Hindlimb muscle (tissue), 1 donor: ENCODE data around the gene CMBL. TPM values are rescaled to one million over a fixed set of nuclear protein-coding genes. Genes with fewer than 3 reads are reported as not detected.
"Not testable (repeated sequence)": the region's sequence is repeated elsewhere in the genome, so short reads cannot be mapped to it uniquely, and the experiment has no call there.

Experiments used
- DNase-seq: peaks from one replicate; pipeline ENCODE4 v3.0.0-alpha.2; 2013
- polyA plus RNA-seq: library from polyadenylated mRNA; unstranded; fragments of 120-200 nt; gene quantifications from one replicate; pipeline ENCODE4 v1.2.1, GENCODE V29; 2013; ENCODE audit not compliant: insufficient read length

The CMBL gene
- polyA plus RNA-seq, 1 donor = 110 TPM

DNA sequence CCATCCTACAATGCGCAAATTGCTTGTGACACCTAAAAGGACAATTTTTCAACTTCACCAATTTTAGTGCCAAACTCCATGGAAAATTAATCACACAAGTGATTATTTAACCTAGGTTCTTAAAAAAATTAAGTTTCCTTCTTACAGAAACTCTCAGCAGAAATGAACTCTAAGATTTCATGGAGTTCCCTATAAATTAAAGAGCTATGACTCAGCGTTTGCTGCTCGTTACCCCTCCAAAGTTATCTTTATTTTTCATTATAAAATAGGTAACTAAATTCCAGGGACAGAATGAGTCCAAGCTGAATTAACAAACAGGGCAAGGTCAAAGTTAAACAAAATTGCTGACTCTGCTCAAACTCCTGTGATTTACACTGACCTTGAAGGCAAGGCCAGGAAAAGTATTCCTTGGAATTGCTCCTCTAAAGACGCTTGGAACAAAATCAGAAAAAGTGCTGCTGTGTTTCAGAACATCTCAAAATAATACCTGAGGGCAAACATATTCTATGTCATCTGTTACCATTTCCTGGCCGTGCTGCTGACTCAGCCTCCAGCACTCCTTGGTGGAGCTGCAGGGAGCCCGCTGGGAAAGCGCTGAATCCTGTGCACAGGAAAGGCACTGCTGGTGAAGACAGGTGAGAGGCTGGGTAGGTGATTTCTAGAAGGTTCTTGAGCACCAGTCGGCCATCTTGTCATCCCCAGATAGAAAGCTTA is 2.5 kb upstream of the CMBL start:
- DNase-seq = no peak

DNA sequence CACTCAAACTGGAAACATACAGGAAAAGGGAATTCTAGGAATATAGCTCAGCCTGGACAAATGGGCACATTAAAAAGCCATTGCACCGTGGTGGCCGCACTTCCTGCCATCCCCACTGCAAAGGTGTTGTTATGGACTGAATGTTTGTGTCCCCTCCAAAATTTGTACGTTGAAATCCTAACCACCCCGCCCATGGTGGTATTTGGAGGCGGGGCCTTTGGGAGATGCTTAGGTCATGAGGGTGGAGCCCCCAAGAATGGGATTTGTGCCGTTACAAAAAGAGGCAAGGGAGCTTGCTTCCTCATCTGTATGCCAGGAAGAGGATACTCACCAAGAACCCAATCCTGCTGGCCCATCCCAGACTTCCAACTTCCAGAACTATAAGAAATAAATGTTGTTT is 1.1 kb upstream of the CMBL start:
- no peak for DNase-seq

DNA sequence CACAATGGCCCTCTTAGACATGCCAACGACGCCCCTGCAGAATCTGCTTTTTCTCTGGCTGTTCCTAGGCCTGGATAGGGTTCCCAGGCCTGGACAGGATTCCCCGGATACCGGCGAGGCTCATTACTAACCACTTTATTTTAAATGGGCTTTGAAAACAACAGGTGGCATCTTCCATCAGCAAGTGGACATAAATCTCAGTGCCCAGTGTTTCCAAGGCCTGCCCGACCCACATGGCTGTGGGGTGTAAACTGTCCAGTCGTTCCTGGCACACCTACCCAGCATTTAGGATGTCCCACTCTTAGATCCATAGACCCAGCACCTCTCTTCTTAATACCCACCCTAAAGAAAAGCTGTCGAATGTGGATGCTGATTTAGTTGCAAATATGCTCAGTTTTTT is 896 bp downstream of the CMBL start:
- no peak for DNase-seq

DNA sequence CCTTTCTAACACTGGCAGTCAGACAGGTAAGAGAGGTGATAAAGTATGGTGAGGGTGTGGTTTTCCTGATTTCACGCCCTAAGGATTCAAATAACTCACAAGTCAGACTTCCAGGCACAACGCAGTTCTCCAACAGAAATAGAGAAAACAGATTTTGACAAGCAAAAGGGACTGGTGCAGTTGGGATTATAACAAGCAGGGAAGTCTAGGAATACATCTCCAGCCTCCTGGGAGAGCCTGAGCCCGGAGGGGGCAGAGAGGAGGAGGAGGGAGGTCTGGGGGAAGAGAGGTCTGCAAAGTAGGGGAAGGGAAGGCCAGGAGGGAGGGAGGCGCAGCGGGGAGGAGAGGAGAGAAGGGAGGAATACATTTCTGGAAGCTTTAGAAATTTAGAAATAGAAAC is 1.6 kb downstream of the CMBL start:
- DNase-seq = no peak

DNA sequence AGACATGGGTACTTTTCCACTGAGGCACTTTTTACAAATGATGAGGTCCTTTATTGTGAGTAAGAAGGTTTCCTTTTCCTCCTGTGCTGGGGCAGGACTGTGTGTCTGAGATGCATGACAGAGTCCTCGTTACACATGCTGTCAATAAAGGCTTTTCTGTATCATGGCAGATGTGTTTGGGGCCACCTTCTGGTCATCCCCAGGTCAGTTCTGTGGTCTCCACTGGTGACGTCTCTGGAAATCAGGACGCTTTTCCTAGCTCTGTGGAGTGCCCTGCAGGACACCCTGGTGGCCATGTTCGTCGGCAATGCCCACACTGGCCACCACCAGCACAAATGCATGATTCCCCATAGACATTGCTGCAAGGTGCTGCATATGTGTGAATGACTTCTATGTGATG is 2.8 kb downstream of the CMBL start:
- no peak for DNase-seq

DNA sequence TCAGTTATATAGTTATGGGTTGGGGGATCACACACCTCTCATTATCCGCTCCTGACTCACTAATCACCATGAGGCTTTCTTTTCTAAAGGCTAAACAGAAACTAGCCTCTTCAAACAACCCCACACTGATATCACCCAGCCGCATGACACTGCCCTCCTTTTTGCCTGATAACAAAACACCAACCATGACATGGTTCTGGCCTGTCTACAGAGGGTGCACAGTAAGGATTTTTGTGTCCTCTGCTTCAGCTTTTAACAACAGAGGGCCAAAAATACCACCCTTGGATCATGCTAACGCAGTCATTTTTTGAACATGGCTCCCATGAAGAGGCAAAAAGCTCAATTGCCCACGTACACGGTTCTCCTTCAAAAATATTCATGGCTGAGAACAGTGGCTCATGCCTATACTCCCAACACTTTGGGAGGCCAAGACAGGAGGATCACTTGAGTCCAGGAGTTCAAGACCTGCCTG is 4.0 kb downstream of the CMBL start:
- DNase-seq = no peak

DNA sequence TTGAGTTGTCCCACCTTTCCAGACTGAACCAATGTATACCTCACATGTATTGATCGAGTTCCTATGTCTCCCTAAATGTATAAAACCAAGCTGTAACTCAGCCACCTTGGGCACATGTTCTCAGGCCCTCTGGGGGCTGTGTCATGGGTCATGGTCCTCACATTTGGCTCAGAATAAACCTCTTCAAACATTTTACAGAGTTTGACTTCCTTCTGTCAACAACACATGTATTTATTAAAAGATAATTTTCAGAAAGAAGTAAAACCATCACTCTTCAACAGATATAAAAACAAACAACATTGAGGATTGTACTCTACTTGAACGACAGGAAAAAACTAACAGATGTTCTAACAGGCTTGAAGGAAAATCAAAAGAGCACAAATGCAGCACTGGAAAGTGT is 4.5 kb downstream of the CMBL start:
- no peak for DNase-seq

DNA sequence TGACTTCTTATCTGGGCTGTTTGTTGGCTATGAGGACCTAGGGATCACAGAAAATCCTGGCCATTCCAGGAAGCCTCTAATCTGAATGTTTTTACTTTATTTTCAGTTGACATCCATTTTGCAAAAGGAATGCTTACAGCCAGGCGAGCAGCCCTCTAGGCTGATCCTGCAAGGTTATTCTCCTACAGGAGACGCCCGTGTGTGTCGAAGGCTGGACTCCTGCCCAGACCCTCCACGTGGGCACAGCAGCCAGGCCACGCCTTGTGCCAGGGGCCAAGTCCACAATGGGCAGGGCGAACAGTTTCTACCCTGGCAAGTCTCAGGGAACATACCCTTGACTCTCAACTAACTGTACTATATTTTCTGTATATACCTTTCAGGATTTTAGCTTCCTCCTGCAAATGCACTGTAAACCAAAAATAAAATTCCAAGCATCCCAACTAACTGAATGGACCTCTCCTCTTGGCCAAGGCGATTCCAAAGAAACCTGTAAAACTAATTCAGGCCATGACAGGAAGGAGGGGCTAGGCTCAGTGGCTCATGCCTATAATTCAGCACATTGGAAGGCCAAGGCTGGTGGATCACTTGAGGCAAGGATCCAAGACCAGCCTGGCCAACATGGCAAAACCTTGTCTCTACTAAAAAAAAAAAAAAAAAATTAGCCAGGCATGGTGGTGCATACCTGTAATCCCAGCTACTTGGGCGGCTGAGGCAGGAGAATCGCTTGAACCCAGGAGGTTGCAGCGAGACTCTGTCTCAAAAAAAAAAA is 5.7 kb downstream of the CMBL start:
- no peak for DNase-seq

DNA sequence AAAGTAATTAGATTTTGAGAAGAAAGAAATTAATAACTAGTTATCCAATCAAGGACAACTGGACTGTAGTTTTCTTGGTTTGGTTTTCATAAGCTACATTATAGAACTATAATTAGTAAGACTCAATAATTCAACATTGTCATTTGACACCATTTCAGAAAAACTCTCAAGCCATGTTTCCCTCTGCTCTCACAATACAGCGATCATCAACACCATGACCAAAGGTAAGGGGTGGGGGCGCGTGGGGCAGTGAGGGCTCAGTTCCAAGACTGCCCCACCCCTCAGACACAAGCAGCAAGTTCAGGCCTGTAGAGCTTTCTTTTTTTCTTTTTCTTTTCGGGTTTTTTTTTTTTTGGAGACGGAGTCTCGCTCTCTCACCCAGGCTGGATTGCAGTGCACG is 6.4 kb downstream of the CMBL start:
- DNase-seq = no peak

DNA sequence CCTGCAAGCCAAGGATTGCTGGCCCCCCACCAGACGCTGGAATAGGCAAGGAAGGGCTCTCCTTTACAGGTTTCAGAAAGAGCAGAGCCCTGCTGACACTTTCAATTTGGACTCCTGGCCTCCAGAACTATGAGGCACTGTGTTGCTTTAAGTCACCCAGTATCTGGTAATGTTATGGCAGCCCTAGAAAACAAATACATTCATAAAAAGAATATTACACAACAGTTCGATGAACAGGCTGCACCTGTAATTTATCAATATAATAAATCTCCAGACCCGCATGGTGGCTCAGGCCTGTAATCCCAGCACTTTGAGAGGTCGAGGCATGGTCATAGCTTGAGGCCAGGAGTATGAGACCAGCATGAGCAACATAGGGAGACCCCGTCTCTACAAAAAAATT is 7.5 kb downstream of the CMBL start:
- no peak for DNase-seq

DNA sequence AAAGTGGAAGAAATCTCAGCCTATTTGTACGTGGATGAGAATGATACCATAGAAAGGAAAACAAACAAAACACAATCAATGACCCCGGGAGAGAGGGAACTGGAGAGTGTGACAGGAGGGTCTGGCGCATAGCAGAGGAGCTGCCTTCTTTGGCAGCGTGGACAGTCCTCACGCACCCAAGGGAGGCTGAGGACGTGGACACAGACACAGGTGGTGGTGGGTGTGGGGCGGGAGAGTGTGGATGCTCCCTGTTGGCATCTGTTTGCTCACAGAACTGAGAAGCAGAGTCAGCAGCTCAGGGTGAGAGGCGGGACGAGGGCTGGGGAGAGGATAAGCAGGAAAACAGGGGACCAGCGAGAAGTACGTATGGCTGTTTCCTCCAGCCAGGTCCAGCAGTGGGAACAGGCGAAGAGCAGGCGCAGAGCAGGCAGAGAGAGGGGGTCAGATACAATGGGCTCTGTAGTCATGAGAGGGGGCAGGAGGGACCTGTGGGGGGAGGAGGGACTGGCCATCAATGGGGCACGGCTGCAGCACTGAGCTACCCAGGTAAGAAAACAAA is 10.0 kb downstream of the CMBL start:
- DNase-seq = no peak

DNA sequence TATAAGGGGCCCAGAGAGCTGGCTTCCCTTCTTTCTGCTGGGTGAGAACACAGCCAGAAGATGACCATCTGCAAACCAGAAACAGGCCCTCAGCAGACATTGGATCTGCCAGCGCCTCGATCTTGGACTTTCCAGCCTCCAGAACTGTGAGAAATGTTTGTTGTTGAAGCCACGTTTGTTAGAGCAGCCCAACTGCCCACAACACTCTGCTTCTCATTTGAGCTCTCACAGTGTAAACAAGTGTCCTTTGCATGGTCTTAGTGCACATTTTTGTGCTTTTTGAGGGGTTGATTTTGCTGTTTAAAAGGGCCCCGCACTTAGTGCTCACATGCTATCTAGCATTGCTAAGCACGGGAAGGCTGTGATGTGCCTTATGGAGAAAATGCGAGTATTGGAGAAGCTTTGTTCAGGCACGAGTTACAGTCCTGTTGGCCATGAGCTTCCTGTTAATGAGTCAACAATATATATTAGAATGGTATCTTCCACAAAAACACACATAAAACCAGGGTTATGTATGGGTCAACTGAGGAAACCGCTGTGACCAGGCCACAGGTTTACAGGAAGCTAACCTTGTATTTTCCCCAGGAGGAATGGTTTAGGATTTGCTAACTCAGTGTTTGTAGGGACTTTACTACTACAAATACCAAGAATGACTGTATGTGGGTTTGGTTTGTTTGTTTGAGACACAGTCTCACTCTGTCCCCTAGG is 11.9 kb downstream of the CMBL start:
- DNase-seq = no peak

DNA sequence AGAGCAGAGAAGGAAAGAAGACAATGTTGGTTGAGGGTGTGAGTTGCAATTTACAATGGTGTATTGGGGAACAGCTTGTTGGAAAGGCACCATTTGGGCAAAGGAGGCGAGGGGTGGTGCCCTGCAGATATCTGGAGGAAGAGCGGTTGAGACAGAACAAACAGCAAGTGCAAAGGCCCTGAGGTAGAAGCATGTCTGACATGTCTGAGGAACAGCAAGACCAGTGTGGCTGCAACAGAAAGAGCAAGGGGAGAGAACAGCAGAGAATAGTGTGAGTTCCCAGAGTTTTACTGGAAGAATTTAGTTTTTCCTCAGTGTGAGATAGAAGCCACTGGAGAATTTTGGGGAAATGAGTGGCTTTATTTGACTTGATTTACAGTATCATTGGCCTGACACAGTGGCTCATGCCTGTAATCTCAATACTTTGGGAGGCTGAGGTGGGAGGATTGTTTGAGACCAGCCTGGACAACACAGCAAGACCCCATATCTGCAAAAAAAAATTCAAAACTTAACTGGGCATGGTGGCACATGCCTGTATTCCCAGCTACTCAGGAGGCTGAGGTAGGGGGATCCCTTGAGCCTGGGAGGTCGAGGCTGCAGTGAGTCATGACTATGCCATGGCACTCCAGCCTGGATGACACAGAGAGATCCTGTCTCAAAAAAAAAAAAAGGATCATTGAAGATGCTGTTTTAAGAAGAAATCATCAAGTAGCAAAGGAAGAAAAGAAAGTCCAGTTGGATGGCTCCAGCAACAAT is 13.6 kb downstream of the CMBL start:
- DNase-seq = no peak

DNA sequence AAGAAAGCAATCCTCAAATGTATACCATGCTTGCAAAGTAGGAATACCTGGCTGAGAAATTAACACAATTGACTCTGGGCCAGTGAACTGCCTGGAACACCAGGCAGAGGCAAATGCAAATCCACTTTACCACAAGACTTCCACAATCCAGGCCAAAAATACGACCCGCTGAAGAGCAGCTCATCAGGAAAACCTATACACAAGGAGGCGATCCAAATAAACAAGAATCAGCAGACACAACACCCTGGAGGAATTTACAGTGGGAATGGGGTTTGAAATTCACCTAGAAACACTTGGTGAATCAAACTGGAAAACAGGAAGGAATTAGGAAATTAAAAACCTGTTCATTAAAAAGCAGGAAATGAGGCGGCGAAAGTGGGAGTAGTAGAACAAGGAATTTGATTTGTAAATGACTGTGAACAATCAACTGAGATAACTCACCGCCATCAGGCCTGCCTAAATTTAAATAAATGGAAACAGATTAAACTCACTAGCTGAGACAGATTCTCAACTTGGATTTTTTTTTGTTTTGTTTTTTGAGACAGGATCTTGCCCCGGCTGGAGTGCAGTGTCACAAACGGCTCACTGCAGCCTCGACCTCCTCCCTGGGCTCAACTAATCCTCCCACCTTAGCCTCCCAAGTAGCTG is 15.9 kb downstream of the CMBL start:
- DNase-seq = no peak

DNA sequence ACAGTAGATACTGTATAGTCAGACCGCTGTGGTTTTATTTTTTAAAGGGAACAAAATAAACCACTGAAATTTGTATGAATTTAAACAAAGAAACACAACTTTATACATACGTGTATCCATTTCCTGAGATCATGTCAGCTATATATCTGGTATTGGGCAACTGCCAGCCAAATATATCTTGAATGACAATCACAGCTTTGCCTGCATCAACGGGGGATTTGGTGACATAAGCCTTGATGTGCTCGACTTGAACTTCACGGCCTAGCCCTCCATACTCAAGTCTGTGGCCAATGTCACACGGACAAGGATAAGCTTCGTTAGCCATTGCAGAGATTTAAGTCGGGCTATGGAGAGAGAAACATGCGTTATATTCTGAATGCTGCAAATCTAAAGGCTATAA is 17.3 kb downstream of the CMBL start:
- no peak for DNase-seq

DNA sequence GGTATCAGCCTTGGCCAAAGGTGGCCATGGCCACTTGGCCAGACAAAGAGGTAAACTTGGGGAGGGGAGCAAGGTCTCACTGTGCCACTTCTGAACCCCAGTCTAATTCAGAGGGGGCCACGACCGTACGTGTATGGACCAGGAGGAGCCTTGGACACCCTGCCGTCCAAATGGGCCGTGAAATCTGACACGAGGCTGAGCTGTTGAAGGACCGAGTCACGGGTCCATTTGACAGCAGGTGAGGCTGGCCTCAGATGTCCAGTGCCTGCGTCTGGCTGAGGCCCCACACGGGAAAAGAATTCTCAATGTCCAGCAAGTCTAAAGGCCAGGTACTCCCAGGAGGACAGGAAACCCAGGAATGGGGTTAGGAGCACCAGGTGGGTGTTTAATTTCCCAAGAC is 17.7 kb downstream of the CMBL start:
- no peak for DNase-seq

DNA sequence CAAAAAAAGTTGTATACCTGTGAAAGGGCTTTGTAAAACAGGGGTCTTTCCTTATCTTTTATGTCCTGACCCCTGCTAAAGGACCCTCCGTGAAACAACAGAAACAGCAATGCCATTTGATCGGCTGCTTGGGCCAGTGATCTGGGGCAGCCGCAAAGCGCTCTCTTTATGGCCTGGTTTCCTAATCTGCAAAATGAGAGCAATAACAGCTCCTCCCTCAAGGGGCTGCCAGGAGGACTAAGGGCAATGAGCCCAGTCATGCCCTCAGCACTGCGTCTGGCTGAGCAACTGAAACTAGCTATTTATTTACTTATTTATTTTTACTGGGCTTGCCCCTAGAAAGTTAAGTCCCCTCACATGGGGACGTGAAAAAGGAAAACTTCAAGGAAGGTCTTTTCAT is 18.3 kb downstream of the CMBL start:
- DNase-seq = no peak

DNA sequence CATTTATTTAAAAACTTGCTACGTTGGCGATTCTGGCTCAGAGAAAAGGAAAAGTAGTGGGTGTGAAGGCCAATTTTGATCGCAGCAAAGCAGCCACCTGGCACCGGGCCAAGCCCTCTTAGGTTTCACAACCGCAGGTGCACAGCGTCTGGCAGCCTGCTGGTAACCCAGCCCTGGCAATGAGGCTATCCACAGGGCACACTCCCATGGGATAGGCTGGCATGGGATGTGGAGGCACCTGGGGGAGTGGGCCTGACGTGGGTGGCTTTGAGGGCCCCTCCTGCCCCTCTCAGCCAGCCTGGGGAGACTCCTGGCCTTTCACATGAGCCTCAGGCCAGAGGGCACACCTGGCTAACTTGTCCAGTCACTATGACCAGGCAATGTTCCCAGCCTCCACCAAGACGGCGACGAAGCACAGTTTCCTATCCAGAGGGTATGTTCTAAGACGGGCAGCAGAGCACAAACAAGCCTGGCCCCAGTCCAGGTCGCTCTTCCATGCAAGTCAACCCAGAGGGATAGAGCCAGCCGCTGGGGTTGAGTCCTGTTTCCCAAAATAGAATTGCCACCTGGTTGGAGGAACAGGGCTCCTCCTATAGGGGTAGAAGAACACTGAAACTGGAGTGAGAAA is 19.0 kb downstream of the CMBL start:
- no peak for DNase-seq

DNA sequence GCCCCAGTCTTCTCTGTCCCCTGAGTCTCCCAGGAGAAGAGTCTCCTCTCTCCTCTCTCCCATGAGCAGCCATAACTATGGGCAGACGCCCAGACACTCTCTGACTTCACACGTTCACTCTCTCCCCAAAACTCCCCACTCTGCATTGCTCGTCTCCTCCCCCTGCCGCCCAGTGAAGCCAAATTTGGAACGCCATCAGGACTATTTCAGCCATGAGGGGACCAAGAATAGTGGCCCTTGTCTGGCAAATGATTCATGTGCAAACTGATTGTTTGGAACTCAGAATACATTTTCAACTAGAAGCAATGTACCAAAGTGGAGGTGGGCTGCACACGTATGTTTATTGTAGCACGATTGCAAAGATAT is 20.9 kb downstream of the CMBL start:
- no peak for DNase-seq

DNA sequence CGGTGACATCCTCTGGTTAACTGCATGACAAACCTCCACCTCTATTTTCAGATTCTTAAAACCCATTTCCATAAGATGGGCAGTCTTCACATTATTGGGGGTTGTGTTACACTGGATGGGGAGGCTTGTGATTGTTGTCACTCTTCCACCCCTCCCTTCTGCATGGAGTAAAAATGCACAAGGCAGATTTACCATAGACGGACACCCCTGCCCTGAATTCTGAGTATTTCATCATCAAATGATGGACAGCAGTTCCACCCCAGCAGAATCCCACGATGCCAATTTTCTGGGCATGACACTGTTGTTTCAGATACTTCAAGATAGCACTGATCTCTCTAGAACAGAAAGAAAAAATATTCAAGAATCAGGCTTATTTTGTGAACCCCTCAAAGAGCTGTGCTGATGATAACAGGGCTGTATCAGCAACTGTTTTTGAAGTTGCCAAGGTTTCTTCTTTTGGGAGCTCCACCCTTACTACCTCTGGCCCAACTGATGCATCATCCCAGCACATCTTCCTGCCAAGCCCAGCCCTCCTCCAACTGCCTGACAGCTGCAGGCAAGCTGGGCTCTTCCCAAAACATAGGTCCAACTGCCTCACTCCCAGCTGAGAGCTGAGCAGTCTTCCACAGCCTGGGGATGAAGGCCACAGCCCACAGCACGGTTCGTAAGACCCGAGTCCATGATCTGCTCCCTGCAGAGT is 21.4 kb downstream of the CMBL start:
- peak; percentile 63 for DNase-seq

DNA sequence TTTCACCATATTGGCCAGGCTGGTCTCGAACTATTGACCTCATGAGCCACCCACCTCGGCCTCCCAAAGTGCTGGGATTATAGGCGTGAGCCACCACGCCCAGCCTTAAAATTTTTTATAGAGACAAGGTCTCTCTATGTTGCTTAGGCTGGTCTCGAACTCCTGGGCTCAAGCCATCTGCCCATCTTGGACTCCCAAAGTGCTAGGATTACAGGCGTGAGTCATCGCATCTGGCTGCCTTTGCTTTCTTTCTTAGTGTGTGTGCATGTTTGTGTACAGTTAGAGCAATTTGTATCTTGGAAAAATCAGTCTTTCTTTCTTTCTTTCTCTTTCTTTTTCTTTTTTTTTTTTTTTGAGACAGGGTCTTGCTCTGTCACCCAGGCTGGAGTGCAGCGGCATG is 22.3 kb downstream of the CMBL start:
- not testable (repeated sequence) for DNase-seq
